Stimulated activated CD4-positive, alpha-beta T cell treated with anti-CD3 and anti-CD28 coated beads, Interleukin-15, amount 100 ng/mL, for 1 hour (primary cell): Measurements from ENCODE around the gene NXF1.
"Not testable (repeated sequence)": the region's sequence is repeated elsewhere in the genome, so short reads cannot be mapped to it uniquely, and the experiment has no call there.

ENCODE experiments used
- DNase-seq, 2 donors: peaks; one replicate each; pipeline ENCODE4 v3.0.0-alpha.2; 2020; ENCODE audit warnings: low read depth in 1 of 2, low spot score in 1 of 2

The NXF1 gene

GRCh38 chr11:62788991-62789390 lies 16.2 kb downstream of the NXF1 start:
- DNase-seq = no peak

DNA sequence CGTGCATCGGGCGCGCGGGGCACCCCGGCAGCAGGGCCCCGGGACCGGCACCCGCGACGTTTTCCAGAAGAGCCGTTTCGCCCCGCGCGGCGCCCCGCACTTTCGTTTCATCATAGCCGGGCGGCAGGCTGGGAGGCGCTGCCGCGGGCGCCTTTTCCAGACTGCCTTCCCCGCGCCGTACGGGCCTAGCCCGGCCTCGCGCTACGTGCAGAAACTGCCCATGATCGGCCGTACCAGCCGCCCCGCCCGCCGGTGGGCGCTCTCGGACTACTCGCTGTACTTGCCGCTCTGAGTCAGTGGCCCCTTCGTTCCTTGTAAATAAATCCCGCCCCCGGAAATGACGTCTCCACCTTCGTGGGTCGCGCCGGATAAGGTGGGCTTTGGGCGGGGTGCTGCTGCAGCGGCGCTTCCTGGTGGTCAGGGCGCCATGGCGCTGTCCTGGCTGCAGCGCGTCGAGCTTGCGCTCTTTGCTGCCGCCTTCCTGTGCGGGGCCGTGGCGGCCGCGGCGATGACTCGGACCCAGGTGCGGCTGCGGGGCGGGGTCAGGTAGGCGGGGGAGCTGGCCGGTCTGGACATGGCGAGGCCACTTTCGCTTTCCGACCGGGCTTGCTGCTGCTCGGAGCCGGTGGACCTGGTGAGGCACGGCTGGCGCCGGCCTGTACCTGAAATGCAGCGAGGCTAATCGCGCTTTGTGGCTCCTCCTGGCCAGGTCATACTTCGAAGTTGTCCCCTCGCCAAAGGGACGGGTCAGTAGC lies 18.1 kb downstream of the NXF1 start, which contains the start of gene TMEM179B:
TSS of gene TMEM179B (plus strand) at position 398 of the 755 bp plus-strand sequence. CDS start at position 428, 30 bp downstream.
- peak; percentile 91 to 92 for DNase-seq

DNA sequence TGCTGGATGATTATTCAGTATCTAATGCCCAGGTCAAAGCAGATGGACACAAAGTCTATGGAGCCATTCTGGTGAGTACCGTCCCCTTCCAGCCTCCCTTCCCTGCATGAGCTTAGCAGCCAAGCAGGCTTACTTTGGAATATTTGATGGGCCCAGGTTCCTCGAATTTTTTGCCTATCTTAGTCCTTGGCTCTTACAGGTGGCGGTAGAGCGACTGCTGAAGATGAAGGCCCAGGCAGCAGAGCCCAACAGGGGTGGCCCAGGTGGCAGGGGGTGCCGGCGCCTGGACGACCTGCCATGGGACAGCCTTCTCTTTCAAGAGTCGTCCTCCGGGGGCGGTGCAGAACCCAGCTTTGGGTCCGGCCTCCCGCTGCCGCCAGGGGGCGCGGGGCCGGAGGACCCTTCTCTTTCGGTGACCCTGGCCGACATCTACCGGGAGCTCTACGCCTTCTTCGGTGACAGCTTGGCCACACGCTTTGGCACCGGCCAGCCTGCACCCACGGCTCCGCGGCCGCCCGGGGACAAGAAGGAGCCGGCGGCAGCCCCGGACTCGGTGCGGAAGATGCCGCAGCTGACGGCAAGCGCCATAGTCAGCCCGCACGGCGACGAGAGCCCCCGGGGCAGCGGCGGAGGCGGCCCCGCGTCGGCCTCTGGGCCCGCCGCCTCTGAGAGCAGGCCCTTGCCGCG lies 18.8 kb downstream of the NXF1 start:
- peak; percentile 72 to 77 for DNase-seq

GRCh38 chr11:62782753-62783152 lies 22.5 kb downstream of the NXF1 start:
- DNase-seq = no peak

- DNase-seq = no peak
Measured at GRCh38 chr11:62778441-62778840, 26.8 kb downstream of the NXF1 start.

- DNase-seq = no peak
Measured at GRCh38 chr11:62777389-62777788, 27.9 kb downstream of the NXF1 start.

DNA sequence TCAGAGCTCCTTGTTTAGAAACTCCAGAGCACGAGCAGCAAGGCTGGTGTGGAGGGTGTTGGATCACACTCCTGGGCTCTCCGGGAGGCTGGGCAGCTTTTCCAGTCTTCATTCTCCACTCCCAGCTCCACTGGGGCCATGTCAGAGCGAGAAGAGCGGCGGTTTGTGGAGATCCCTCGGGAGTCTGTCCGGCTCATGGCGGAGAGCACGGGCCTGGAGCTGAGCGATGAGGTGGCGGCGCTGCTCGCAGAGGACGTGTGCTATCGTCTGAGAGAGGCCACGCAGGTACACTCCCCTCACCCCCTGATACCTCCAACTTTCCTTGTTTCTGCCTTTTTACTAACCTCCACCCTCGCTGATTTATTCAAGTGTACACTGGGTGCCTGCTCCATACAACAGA lies 29.6 kb downstream of the NXF1 start:
- DNase-seq = no peak

DNA sequence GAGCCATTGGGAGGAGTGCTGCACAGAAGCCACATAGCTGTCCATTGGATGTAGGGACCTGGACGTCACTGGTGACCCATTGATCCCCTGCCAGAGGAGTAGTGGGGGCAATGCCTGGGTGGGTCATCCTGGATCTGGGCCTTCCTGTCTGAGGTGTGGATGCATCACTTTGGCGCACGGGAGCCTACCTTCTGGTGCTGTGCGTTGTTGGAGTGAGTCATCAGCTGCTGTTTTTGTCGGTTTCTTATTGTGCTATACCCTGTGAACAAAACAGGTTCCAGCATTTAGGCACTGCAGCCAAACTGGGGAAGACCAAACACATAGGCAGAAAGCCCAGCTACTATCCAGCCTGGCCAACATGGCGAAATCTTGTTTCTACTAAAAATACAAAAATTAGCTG lies 30.8 kb downstream of the NXF1 start:
- DNase-seq = no peak

DNA sequence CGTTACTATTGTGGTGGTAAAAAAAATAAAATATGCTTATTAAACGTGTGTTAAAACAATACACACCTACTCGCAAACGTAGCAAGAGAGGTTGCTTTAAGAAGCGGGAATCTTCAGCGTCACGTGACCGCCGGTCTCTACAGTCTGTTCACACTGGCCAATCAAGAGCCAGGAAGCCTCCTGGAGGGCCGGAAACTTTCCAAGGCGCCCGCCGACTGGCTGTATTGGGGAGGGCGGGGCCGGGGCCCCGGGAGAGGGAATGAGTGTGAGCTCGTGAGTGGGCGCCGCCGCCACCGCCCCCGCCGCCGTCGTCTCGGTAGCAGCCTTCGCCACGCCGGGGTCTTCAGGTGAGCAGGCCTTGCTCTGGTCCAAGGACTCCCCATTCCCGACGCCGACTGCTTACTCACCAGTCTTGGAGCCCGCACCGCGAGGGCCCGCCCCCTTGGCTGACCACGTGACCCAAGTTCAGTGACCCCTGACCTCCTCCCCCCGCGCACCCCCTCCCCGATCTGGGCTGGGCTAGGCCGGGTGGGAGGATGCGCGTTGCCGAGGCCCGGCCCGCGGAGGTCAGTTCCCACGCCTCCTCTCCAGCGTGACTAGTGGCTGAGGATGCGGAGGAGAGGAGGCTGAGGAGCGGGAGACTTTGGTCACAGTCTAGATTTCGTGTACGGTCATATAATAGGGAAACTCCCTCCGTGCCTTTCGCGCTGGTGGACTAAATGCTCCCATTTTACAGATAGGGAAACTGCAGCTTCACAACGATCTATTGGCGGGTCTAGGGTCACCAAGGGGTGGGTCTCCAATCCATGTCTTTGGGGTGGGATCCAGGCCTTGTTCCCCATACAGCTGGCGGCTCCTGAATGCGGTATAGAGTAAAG lies 33.9 kb downstream of the NXF1 start, which contains the start of gene TAF6L:
TSS of gene TAF6L (plus strand) at position 253 of the 878 bp plus-strand sequence. CDS start 4,388 bp downstream, outside the sequence.
- DNase-seq = peak; percentile 83 to 86

GRCh38 chr11:62770778-62771143 lies 34.5 kb downstream of the NXF1 start:
- no peak for DNase-seq

DNA sequence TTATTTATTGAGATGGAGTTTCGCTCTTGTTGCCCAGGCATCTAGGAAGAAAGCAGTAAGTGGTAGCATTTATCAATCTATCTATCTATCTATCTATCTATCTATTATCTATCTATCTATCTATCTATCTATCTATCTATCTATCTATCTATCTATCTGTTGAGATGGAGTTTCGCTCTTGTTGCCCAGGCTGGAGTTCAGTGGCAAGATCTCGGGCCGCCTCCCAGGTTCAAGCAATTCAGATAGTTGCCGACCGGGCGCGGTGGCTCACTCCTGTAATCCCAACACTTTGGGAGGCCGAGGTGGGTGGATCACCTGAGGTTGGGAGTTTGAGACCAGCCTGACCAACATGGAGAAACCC lies 44.4 kb downstream of the NXF1 start:
- DNase-seq = not testable (repeated sequence)

DNA sequence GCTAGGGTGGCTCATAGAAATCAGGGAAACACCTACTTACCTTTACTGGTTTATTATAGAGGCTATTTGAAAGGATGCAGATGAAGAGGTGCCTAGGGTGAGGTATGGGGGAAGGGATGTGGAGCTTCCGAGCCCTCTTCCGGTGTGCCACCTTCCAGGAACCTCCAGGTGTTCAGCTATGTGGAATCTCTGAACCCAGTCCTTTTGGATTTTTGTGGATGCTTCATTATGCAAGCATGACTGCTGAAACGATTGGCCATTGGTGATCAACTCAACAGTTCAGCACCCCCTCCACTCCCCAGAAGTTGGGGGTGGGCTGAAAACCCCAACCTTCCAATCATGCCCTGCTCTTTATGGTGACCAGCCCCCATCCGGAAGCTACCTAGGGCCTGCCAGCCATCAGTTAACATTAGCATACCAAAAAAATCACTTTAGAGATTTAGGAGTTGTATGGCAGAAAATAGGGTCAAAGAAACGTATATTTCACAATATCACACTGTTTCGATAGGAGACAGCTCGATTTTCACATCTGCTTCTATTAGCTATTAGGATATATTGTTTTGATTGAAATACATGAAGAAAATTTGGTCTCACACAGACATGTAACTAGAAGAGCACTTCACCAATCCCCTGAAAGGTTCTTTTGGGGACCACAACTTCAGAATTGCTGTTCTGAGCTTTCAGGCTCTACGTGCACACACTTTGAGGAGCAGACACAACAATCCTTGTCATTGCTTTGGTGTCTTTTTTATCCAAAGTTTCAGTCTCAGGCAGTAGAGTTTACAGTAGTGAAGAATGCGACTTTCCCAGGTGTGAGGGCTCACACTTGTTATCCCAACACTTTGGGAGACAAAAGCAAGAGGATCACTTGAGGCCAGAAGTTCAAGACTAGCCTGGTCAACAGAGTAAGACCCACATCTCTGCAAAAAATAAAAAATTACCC lies 47.1 kb downstream of the NXF1 start:
- no peak for DNase-seq

- DNase-seq = no peak
Measured at GRCh38 chr11:62755086-62755615, 50.1 kb downstream of the NXF1 start.

GRCh38 chr11:62753736-62754603 lies 51.3 kb downstream of the NXF1 start, which contains the start of gene ZBTB3:
ZBTB3 (minus strand) TSS chr11:62754160; CDS start chr11:62753664, 496 bp downstream.
- peak; percentile 90 to 91 for DNase-seq

DNA sequence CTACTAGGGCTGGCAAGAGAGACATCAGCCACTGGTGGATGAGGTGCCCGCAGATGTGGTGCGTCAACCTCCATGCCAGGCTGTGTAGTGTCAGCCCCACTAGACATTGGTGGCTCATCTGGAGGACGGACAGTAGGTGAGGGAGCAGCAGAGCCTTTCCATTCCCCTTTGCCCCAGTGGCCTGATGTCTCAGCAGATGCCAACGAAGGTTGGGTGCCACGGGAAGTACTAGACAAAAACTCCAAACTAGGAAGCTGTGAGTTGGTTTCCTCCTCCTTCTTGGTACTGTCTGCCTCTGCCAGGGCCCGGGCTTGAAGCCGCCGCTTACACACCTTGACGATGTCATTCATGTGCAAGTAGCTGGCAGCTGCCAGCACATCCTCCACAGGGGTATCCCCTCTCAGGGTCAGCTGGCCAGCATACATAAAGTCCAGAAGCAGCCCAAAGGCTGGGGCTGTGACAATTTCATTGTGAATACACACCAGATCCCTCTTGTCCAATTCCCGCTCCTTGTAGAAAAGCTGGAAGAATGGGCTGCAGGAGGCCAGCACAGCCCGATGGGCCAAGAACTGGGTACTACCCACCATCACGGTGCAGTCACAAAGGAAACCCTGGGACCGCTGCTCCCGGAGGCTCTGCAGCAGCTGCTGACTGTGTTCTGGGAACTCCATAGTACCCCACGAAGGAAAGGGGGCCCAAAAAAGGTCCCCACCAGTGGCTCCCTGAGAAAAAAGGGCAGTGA lies 52.1 kb downstream of the NXF1 start:
- DNase-seq = no peak

DNA sequence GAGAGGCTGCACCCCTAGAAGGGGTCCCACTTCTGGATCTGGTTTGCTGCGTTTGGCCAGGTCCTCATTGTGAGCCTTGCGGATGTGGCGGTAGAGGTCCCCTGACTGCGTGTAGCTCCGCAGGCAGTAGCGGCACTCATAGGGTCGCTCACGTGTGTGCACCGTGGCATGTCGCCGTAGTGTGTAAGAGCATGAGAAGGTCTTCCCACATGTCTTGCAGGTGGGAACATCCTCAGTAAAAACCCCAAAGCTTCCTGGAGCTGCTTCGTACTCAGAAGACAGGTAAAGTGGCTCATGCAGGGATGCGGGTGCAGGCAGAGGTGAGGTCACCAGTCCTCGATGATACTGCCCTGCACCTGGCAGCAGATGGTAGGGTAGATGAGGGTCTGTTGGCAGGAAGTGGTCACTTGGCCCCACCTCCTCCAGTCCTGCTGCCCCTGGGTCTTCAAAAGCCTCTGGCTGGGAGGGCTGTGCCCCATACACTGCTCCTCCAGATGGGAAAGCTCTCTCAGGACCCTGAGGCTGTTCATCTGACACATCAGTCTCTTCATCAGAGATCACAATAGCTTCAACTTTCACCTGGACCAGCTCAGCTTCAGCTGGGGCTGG lies 53.0 kb downstream of the NXF1 start:
- DNase-seq = no peak

- not testable (repeated sequence) for DNase-seq
Measured at GRCh38 chr11:62749931-62750330, 55.3 kb downstream of the NXF1 start.
